ENCODE measurements around the gene SCAF11. TPM values are rescaled to one million over a fixed set of nuclear protein-coding genes. Genes with fewer than 3 reads are reported as not detected.
"Not testable (repeated sequence)": the region's sequence is repeated elsewhere in the genome, so short reads cannot be mapped to it uniquely, and the experiment has no call there.

The SCAF11 gene
- total RNA-seq (2012; rRNA removed): 72.2 and 75.8 TPM in 2 replicates

GRCh38 chr12:45990468-45991283, at the start of gene SCAF11:
Gene SCAF11 (minus strand): TSS chr12:45990574. CDS start chr12:45964167, 26,407 bp downstream.
- Histone ChIP-seq H3K4me3 (ENCODE audit: low read length) (peak within 1 kb of the TSS; percentile 90), H3K9me3 (replicated peaks; ENCODE audit: low read length) (no peaks in the 10 kb centered on the region), H3K9ac (ENCODE audit: low read depth, low read length) (peak within 1 kb of the TSS; percentile 95), H3K4me1 (ENCODE audit: control insufficient read depth, insufficient read depth, low read length) (peaks cover 20% of the 10 kb centered on the region), H3K27me3 (ENCODE audit: control insufficient read depth, insufficient read depth, low read length) (no peaks in the 10 kb centered on the region), H3K4me2 (ENCODE audit: low read length) (peak within 1 kb of the TSS; percentile 89), H3K36me3 (ENCODE audit: insufficient read depth, low read length) (peaks cover 5% of the 10 kb centered on the region)

- H3K9me3 ChIP-seq (replicated peaks; ENCODE audit: low read length); H3K27me3 ChIP-seq (ENCODE audit: control insufficient read depth, insufficient read depth, low read length); H3K4me2 ChIP-seq (ENCODE audit: low read length); H3K4me1 ChIP-seq (ENCODE audit: control insufficient read depth, insufficient read depth, low read length); H3K9ac ChIP-seq (ENCODE audit: low read depth, low read length); H3K4me3 ChIP-seq (ENCODE audit: low read length); H3K36me3 ChIP-seq (ENCODE audit: insufficient read depth, low read length): not testable (repeated sequence)
Observed at GRCh38 chr12:46037066-46037465, 46.7 kb upstream of the SCAF11 start.

- no peaks in the 10 kb centered on the region for H3K36me3 ChIP-seq (ENCODE audit: insufficient read depth, low read length)
- H3K4me3 ChIP-seq (ENCODE audit: low read length): no peak overlapping the region
- no peak overlapping the region for H3K4me2 ChIP-seq (ENCODE audit: low read length)
- peaks cover 28% of the 10 kb centered on the region for H3K27me3 ChIP-seq (ENCODE audit: control insufficient read depth, insufficient read depth, low read length)
- H3K9me3 ChIP-seq (replicated peaks; ENCODE audit: low read length): peaks cover 4% of the 10 kb centered on the region
- no peak overlapping the region for H3K9ac ChIP-seq (ENCODE audit: low read depth, low read length)
- no peaks in the 10 kb centered on the region for H3K4me1 ChIP-seq (ENCODE audit: control insufficient read depth, insufficient read depth, low read length)
Observed at GRCh38 chr12:46027172-46027571, 36.8 kb upstream of the SCAF11 start.

GRCh38 chr12:46024099-46024498, 33.7 kb upstream of the SCAF11 start:
- Histone ChIP-seq H3K9me3 (replicated peaks; ENCODE audit: low read length) (peaks cover 4% of the 10 kb centered on the region), H3K36me3 (ENCODE audit: insufficient read depth, low read length) (no peaks in the 10 kb centered on the region), H3K4me2 (ENCODE audit: low read length) (no peak overlapping the region), H3K9ac (ENCODE audit: low read depth, low read length) (no peak overlapping the region), H3K27me3 (ENCODE audit: control insufficient read depth, insufficient read depth, low read length) (peaks cover 32% of the 10 kb centered on the region), H3K4me3 (ENCODE audit: low read length) (no peak overlapping the region), H3K4me1 (ENCODE audit: control insufficient read depth, insufficient read depth, low read length) (no peaks in the 10 kb centered on the region)

- Histone ChIP-seq H3K27me3 (ENCODE audit: control insufficient read depth, insufficient read depth, low read length) (peaks cover 25% of the 10 kb centered on the region), H3K4me2 (ENCODE audit: low read length) (no peak overlapping the region), H3K4me1 (ENCODE audit: control insufficient read depth, insufficient read depth, low read length) (no peaks in the 10 kb centered on the region), H3K4me3 (ENCODE audit: low read length) (no peak overlapping the region), H3K9me3 (replicated peaks; ENCODE audit: low read length) (peaks cover 3% of the 10 kb centered on the region), H3K36me3 (ENCODE audit: insufficient read depth, low read length) (no peaks in the 10 kb centered on the region), H3K9ac (ENCODE audit: low read depth, low read length) (no peak overlapping the region)
Observed at GRCh38 chr12:46020768-46021167, 30.4 kb upstream of the SCAF11 start.

GRCh38 chr12:46018712-46019111, 28.3 kb upstream of the SCAF11 start:
- not testable (repeated sequence) for H3K4me1 ChIP-seq (ENCODE audit: control insufficient read depth, insufficient read depth, low read length); H3K4me3 ChIP-seq (ENCODE audit: low read length); H3K4me2 ChIP-seq (ENCODE audit: low read length); H3K9ac ChIP-seq (ENCODE audit: low read depth, low read length); H3K36me3 ChIP-seq (ENCODE audit: insufficient read depth, low read length); H3K9me3 ChIP-seq (replicated peaks; ENCODE audit: low read length)
- peaks cover 19% of the 10 kb centered on the region for H3K27me3 ChIP-seq (ENCODE audit: control insufficient read depth, insufficient read depth, low read length)

- not testable (repeated sequence) for H3K9ac ChIP-seq (ENCODE audit: low read depth, low read length); H3K36me3 ChIP-seq (ENCODE audit: insufficient read depth, low read length); H3K4me2 ChIP-seq (ENCODE audit: low read length); H3K4me1 ChIP-seq (ENCODE audit: control insufficient read depth, insufficient read depth, low read length); H3K9me3 ChIP-seq (replicated peaks; ENCODE audit: low read length); H3K4me3 ChIP-seq (ENCODE audit: low read length)
- H3K27me3 ChIP-seq (ENCODE audit: control insufficient read depth, insufficient read depth, low read length): peaks cover 15% of the 10 kb centered on the region
Observed at GRCh38 chr12:46017866-46018375, 27.5 kb upstream of the SCAF11 start.

GRCh38 chr12:46005823-46006222, 15.4 kb upstream of the SCAF11 start:
- no peak overlapping the region for H3K4me2 ChIP-seq (ENCODE audit: low read length)
- H3K36me3 ChIP-seq (ENCODE audit: insufficient read depth, low read length): no peaks in the 10 kb centered on the region
- no peak overlapping the region for H3K4me3 ChIP-seq (ENCODE audit: low read length)
- peaks cover 23% of the 10 kb centered on the region for H3K27me3 ChIP-seq (ENCODE audit: control insufficient read depth, insufficient read depth, low read length)
- no peak overlapping the region for H3K9ac ChIP-seq (ENCODE audit: low read depth, low read length)
- H3K9me3 ChIP-seq (replicated peaks; ENCODE audit: low read length): no peaks in the 10 kb centered on the region
- no peaks in the 10 kb centered on the region for H3K4me1 ChIP-seq (ENCODE audit: control insufficient read depth, insufficient read depth, low read length)

GRCh38 chr12:46005151-46005797, 14.9 kb upstream of the SCAF11 start:
- H3K4me1 ChIP-seq (ENCODE audit: control insufficient read depth, insufficient read depth, low read length): no peaks in the 10 kb centered on the region
- H3K27me3 ChIP-seq (ENCODE audit: control insufficient read depth, insufficient read depth, low read length): peaks cover 23% of the 10 kb centered on the region
- no peak overlapping the region for H3K9ac ChIP-seq (ENCODE audit: low read depth, low read length)
- no peaks in the 10 kb centered on the region for H3K9me3 ChIP-seq (replicated peaks; ENCODE audit: low read length)
- H3K4me2 ChIP-seq (ENCODE audit: low read length): no peak overlapping the region
- no peaks in the 10 kb centered on the region for H3K36me3 ChIP-seq (ENCODE audit: insufficient read depth, low read length)
- H3K4me3 ChIP-seq (ENCODE audit: low read length): no peak overlapping the region

GRCh38 chr12:46004715-46005114, 14.3 kb upstream of the SCAF11 start:
- H3K4me3 ChIP-seq (ENCODE audit: low read length): no peak overlapping the region

GRCh38 chr12:46000076-46000475, 9.7 kb upstream of the SCAF11 start:
- peaks cover 13% of the 10 kb centered on the region for H3K27me3 ChIP-seq (ENCODE audit: control insufficient read depth, insufficient read depth, low read length)
- H3K4me3 ChIP-seq (ENCODE audit: low read length); H3K4me2 ChIP-seq (ENCODE audit: low read length); H3K36me3 ChIP-seq (ENCODE audit: insufficient read depth, low read length); H3K9ac ChIP-seq (ENCODE audit: low read depth, low read length); H3K9me3 ChIP-seq (replicated peaks; ENCODE audit: low read length); H3K4me1 ChIP-seq (ENCODE audit: control insufficient read depth, insufficient read depth, low read length): not testable (repeated sequence)

More at GRCh38 chr12:46004715-46005114, 14.3 kb upstream of the SCAF11 start:
- Histone ChIP-seq H3K9ac (ENCODE audit: low read depth, low read length) (no peak overlapping the region), H3K9me3 (replicated peaks; ENCODE audit: low read length) (no peaks in the 10 kb centered on the region), H3K4me2 (ENCODE audit: low read length) (no peak overlapping the region), H3K36me3 (ENCODE audit: insufficient read depth, low read length) (no peaks in the 10 kb centered on the region), H3K27me3 (ENCODE audit: control insufficient read depth, insufficient read depth, low read length) (peaks cover 23% of the 10 kb centered on the region), H3K4me1 (ENCODE audit: control insufficient read depth, insufficient read depth, low read length) (no peaks in the 10 kb centered on the region)

Data from skeletal muscle satellite cell (primary cell).